Stomach (tissue), 9 donors: ENCODE measurements around the gene CRTC2. TPM values are rescaled to one million over a fixed set of nuclear protein-coding genes. Genes with fewer than 3 reads are reported as not detected.
"Not testable (repeated sequence)": the region's sequence is repeated elsewhere in the genome, so short reads cannot be mapped to it uniquely, and the experiment has no call there.

Experiments
- DNase-seq, 2 donors: peaks; one replicate each; pipeline versions ENCODE4 v3.0.0 to v3.0.0-alpha.2; 2013 to 2019
- H3K27ac ChIP-seq, 5 donors: fragments of 200-600 bp in 4 of 5; sonication (generic) in 4 of 5; one replicate each; pipeline ENCODE4 v1.5.1; 2013 to 2019; ENCODE audit warnings: mild to moderate bottlenecking in 1 of 5, moderate library complexity in 1 of 5
- H3K27me3 ChIP-seq, 3 donors: fragments of 200-600 bp; sonication (generic); one replicate each; pipeline ENCODE4 v1.5.1; 2017 to 2019; ENCODE audit warnings: mixed run types in 1 of 3
- H3K36me3 ChIP-seq, 4 donors: fragments of 200-600 bp; sonication (generic); 1 replicate in 3 of 4; 2 replicates in 1 of 4; pipeline ENCODE4 v1.5.1; 2016 to 2019
- H3K4me1 ChIP-seq, 4 donors: fragments of 200-600 bp; sonication (generic); one replicate each; pipeline ENCODE4 v1.5.1; 2016 to 2019
- H3K4me3 ChIP-seq, 4 donors: fragments of 200-600 bp; sonication (generic) in 3 of 4; one replicate each; pipeline ENCODE4 v1.5.1; 2016 to 2019; ENCODE audit warnings: mild to moderate bottlenecking in 1 of 4
- H3K9me3 ChIP-seq, 4 donors: fragments of 200-600 bp; sonication (generic); one replicate each; pipeline ENCODE4 v1.5.1; 2016 to 2019
- CTCF ChIP-seq, 7 experiments: fragments of 450-650 bp in 4 of 7; fragments of 200-600 bp in 3 of 7; sonication (generic) in 3 of 7; IDR thresholded peaks; one replicate each; pipeline ENCODE4 v1.5.1; 2016 to 2019; ENCODE audit warnings: antibody characterized with exemption in 7 of 7, control low read depth in 2 of 7, mild to moderate bottlenecking in 1 of 7
- EP300 ChIP-seq: sonication (generic); formaldehyde crosslinking; IDR thresholded peaks from one replicate; pipeline ENCODE4 v1.6.1; 2017; ENCODE audit warnings: antibody characterized with exemption
- POLR2A ChIP-seq, 4 donors: fragments of 450-650 bp; IDR thresholded peaks; one replicate each; pipeline ENCODE4 v1.6.1; 2016; ENCODE audit warnings: antibody characterized with exemption in 4 of 4, control low read depth in 2 of 4, mild to moderate bottlenecking in 1 of 4, moderate library complexity in 1 of 4
- POLR2AphosphoS5 ChIP-seq, 3 donors: sonication (generic); formaldehyde crosslinking; IDR thresholded peaks; one replicate each; pipeline ENCODE4 v1.6.1; 2016; ENCODE audit warnings: antibody characterized with exemption in 3 of 3
- WGBS, 5 donors: extraction: QIAGEN DNeasy Blood & Tissue Kit in 3 of 5; methylation state at CpG; one replicate each; pipeline versions ENCODE4 v1.1.5 to v1.1.7; 2013 to 2018; 5-methylcytosine and 5-hydroxymethylcytosine counted together
- intact Hi-C: fragments of 100-400 bp; cut with DNase I; formaldehyde crosslinking; loops from one replicate; pipeline ENCODE4 v1.15.1; 2023; ENCODE audit warnings: low total_unique reads
- polyA plus RNA-seq, 3 donors: library from polyadenylated mRNA; stranded (reverse); fragments of 200-250 nt; gene quantifications; one replicate each; pipeline ENCODE4 v1.2.3, GENCODE V29; 2013
- total RNA-seq, 5 donors: library from RNA; depleted of rRNA; stranded (reverse); fragments of >200 nt; gene quantifications; one replicate each; pipeline versions ENCODE4 v1.1.0 to v1.2.3, GENCODE V29; 2014 to 2016
- donor health status: healthy with polysubstance abuse.
- donor health status: Bipolar disorder and iron deficiency.
- donor health status: healthy.

CRTC2 gene
- total and polyA plus RNA-seq, 8 donors: 1.4 to 49.6 (median 21.6) TPM

GRCh38 chr1:153912349-153912748 lies 46.1 kb downstream of the CRTC2 start:
- WGBS, 5 donors: 55 to 75% (median 65%) methylated on average over 2 of the region's 2 CpGs

GRCh38 chr1:153910560-153910959 lies 47.9 kb downstream of the CRTC2 start:
- 86 to 90% (median 87%) methylated on average over 6 of the region's 6 CpGs for WGBS, 5 donors
- H3K4me1 ChIP-seq: peaks cover 0 to 47% (median 19%) of the 10 kb centered on the region in 4 donors
- H3K27ac ChIP-seq, H3K4me3 ChIP-seq, H3K27me3 ChIP-seq, DNase-seq, intact Hi-C loops, H3K9me3 ChIP-seq: not testable (repeated sequence)
- peaks cover 0 to 30% (median 20%) of the 10 kb centered on the region in 4 donors for H3K36me3 ChIP-seq

More at GRCh38 chr1:153912349-153912748, 46.1 kb downstream of the CRTC2 start:
- H3K27ac ChIP-seq: no peak overlapping the region
- H3K4me1 ChIP-seq: peaks cover 0 to 60% (median 19%) of the 10 kb centered on the region in 4 donors
- H3K27me3 ChIP-seq: no peaks in the 10 kb centered on the region
- H3K36me3 ChIP-seq: peaks cover 0 to 31% (median 18%) of the 10 kb centered on the region in 4 donors
- TF ChIP-seq CTCF (IDR thresholded peaks at IDR 0.05) (no peak), POLR2A (IDR thresholded peaks at IDR 0.05) (no peak), POLR2AphosphoS5 (IDR thresholded peaks at IDR 0.05) (no peak), EP300 (no peak)
- H3K4me3 ChIP-seq: no peak overlapping the region
- H3K9me3 ChIP-seq: no peaks in the 10 kb centered on the region
- DNase-seq: no peak
- intact Hi-C loops: no loop called here

- no peak for DNase-seq
- TF ChIP-seq CTCF (IDR thresholded peaks at IDR 0.05): no peak
- no peak for TF ChIP-seq EP300
- no peak for TF ChIP-seq POLR2AphosphoS5 (IDR thresholded peaks at IDR 0.05)
- TF ChIP-seq POLR2A (IDR thresholded peaks at IDR 0.05): no peak
Observed at GRCh38 chr1:153908071-153908470, 50.3 kb downstream of the CRTC2 start.

GRCh38 chr1:153907134-153907533 lies 51.3 kb downstream of the CRTC2 start:
- Histone ChIP-seq H3K4me3 (no peak overlapping the region), H3K4me1 (peaks cover 0 to 32% (median 13%) of the 10 kb centered on the region in 4 donors), H3K27ac (no peak overlapping the region), H3K9me3 (no peaks in the 10 kb centered on the region), H3K36me3 (peaks cover 0 to 29% (median 12%) of the 10 kb centered on the region in 4 donors), H3K27me3 (no peaks in the 10 kb centered on the region)
- intact Hi-C loops: no loop called here
- TF ChIP-seq EP300 (no peak), POLR2AphosphoS5 (IDR thresholded peaks at IDR 0.05) (no peak), POLR2A (IDR thresholded peaks at IDR 0.05) (no peak), CTCF (IDR thresholded peaks at IDR 0.05) (no peak)
- DNase-seq: no peak
- WGBS, 5 donors: 88 to 95% (median 91%) methylated on average over 6 of the region's 6 CpGs

More at GRCh38 chr1:153908071-153908470, 50.3 kb downstream of the CRTC2 start:
- peaks cover 0 to 22% (median 12%) of the 10 kb centered on the region in 4 donors for H3K36me3 ChIP-seq
- intact Hi-C loops: no loop called here
- H3K4me3 ChIP-seq: no peak overlapping the region
- peaks cover 0 to 41% (median 17%) of the 10 kb centered on the region in 4 donors for H3K4me1 ChIP-seq
- H3K9me3 ChIP-seq: no peaks in the 10 kb centered on the region
- WGBS, 5 donors: 89 to 96% (median 93%) methylated on average over 6 of the region's 6 CpGs
- H3K27me3 ChIP-seq: no peaks in the 10 kb centered on the region
- no peak overlapping the region for H3K27ac ChIP-seq

- DNase-seq: no peak
- Histone ChIP-seq H3K4me1 (peaks cover 0 to 29% (median 13%) of the 10 kb centered on the region in 4 donors), H3K4me3 (no peak overlapping the region), H3K27ac (no peak overlapping the region), H3K9me3 (no peaks in the 10 kb centered on the region), H3K36me3 (peaks cover 0 to 29% (median 12%) of the 10 kb centered on the region in 4 donors), H3K27me3 (no peaks in the 10 kb centered on the region)
- TF ChIP-seq EP300 (no peak), POLR2AphosphoS5 (IDR thresholded peaks at IDR 0.05) (no peak), POLR2A (IDR thresholded peaks at IDR 0.05) (no peak), CTCF (IDR thresholded peaks at IDR 0.05) (no peak)
- 96 to 100% (median 100%) methylated on average over 1 of the region's 1 CpG for WGBS, 5 donors
- intact Hi-C loops: no loop called here
Observed at GRCh38 chr1:153906396-153906795, 52.0 kb downstream of the CRTC2 start.

GRCh38 chr1:153905908-153906307 lies 52.5 kb downstream of the CRTC2 start:
- 94 to 98% (median 96%) methylated on average over 8 of the region's 8 CpGs for WGBS, 5 donors
- intact Hi-C loops: not testable (repeated sequence)

More at GRCh38 chr1:153905908-153906307, 52.5 kb downstream of the CRTC2 start:
- Histone ChIP-seq H3K36me3 (peaks cover 0 to 29% (median 12%) of the 10 kb centered on the region in 4 donors), H3K4me1 (peaks cover 0 to 27% (median 14%) of the 10 kb centered on the region in 4 donors)
- H3K27me3 ChIP-seq, H3K27ac ChIP-seq, H3K9me3 ChIP-seq, DNase-seq, H3K4me3 ChIP-seq: not testable (repeated sequence)
